ENCODE data around the gene ANKRD27.

- no peak for TF ChIP-seq POLR2A (IDR thresholded peaks at IDR 0.05; ENCODE audit: low read depth, low read length)
- TF ChIP-seq CBFB (IDR thresholded peaks at IDR 0.05; ENCODE audit: low read depth): no peak
These were observed 107.5 kb downstream of the ANKRD27 start for GRCh38 chr19:32567486-32567885.

Data from GM12878 (cell line).